ENCODE results near the gene REEP3. TPM values are rescaled to one million over a fixed set of nuclear protein-coding genes. Genes with fewer than 3 reads are reported as not detected.

The REEP3 gene
- polyA plus RNA-seq, 1 donor from 2014 or later: 6.9 TPM

Small RNA genes within 50 kb of the gene (small RNA-seq; reads per million reads assigned to genes)
- 0 reads per million in 3 experiments for gene AC022022.1

Other genes starting within 250 kb of the REEP3 start
- gene JMJD1C, start 55.4 kb upstream of the REEP3 start, polyA plus RNA-seq: 99.0 and 108 TPM in 2 replicates